Fibroblast of pulmonary artery (primary cell): ENCODE measurements around the gene XXYLT1.

Source experiments
- DNase-seq: peaks from one replicate; pipeline ENCODE4 v3.0.0-alpha.2; 2010; ENCODE audit warnings: low read depth
- H3K4me3 ChIP-seq: replicated peaks from 2 replicates; pipeline ENCODE4 v1.5.1; 2011; ENCODE audit warnings: low read depth, mild to moderate bottlenecking, control low read depth, low read length, moderate library complexity
- CTCF ChIP-seq: IDR thresholded peaks from 2 replicates; pipeline ENCODE4 v1.5.1; 2011; ENCODE audit warnings: mild to moderate bottlenecking, control low read depth, low read length, inconsistent platforms; ENCODE audit errors: missing control alignments

The XXYLT1 gene

GRCh38 chr3:195181741-195182469 is 89.1 kb downstream of the XXYLT1 start:
- no peak overlapping the region for H3K4me3 ChIP-seq
- DNase-seq: no peak
- TF ChIP-seq CTCF: no peak

- DNase-seq: no peak
- TF ChIP-seq CTCF: no peak
- H3K4me3 ChIP-seq: no peak overlapping the region
Measured at GRCh38 chr3:195181113-195181498, 89.9 kb downstream of the XXYLT1 start.

GRCh38 chr3:195180490-195181112 is 90.4 kb downstream of the XXYLT1 start:
- no peak overlapping the region for H3K4me3 ChIP-seq
- no peak for DNase-seq
- no peak for TF ChIP-seq CTCF

- no peak overlapping the region for H3K4me3 ChIP-seq
- no peak for TF ChIP-seq CTCF
- no peak for DNase-seq
Measured at GRCh38 chr3:195179776-195180489, 91.0 kb downstream of the XXYLT1 start.

GRCh38 chr3:195178124-195178910 is 92.6 kb downstream of the XXYLT1 start:
- no peak overlapping the region for H3K4me3 ChIP-seq
- no peak for DNase-seq
- TF ChIP-seq CTCF: no peak

- H3K4me3 ChIP-seq: no peak overlapping the region
- TF ChIP-seq CTCF: no peak
- no peak for DNase-seq
Measured at GRCh38 chr3:195177422-195178123, 93.4 kb downstream of the XXYLT1 start.
